Naive thymus-derived CD4-positive, alpha-beta T cell (primary cell): ENCODE results near the gene SLC5A12. TPM values are rescaled to one million over a fixed set of nuclear protein-coding genes. Genes with fewer than 3 reads are reported as not detected.

Experiments
- ATAC-seq: fragments of 150-1000 bp; cut with Tn5 transposase; 2 replicates; pipeline ENCODE4 v1.10.0; 2021; ENCODE audit warnings: mild to moderate bottlenecking, moderate library complexity
- CTCF ChIA-PET: fragments of 350-600 bp; sonication (Branson Sonifier 250); formaldehyde crosslinking; loops from one replicate; lab custom pipeline; 2021; ENCODE audit warnings: antibody characterized with exemption; lab: Charles Lee
- POLR2A ChIA-PET: fragments of 350-600 bp; sonication (Branson Sonifier 250); formaldehyde crosslinking; loops from one replicate; lab custom pipeline; 2021; ENCODE audit warnings: antibody characterized with exemption, inconsistent platforms; lab: Charles Lee
- DNase-seq, 9 donors: peaks; one replicate each; pipeline versions ENCODE4 v3.0.0 to v3.0.0-alpha.2; 2020 to 2022; ENCODE audit warnings: mixed read lengths in 1 of 9
- H3K27ac ChIP-seq: one replicate; pipeline ENCODE4 v1.7.0; 2013; ENCODE audit warnings: mild to moderate bottlenecking, low read depth, low read length, moderate library complexity
- H3K27me3 ChIP-seq, 2 donors: one replicate each; pipeline ENCODE4 v1.7.0; 2013; ENCODE audit warnings: low read length in 2 of 2, mild to moderate bottlenecking in 2 of 2, moderate library complexity in 2 of 2; ENCODE audit not compliant: control insufficient read depth in 2 of 2, insufficient read depth in 2 of 2
- H3K36me3 ChIP-seq, 3 experiments: 1 replicate in 2 of 3; 2 replicates in 1 of 3; pipeline ENCODE4 v1.7.0; 2013; ENCODE audit warnings: low read length in 3 of 3, mild to moderate bottlenecking in 3 of 3, moderate library complexity in 1 of 3; ENCODE audit not compliant: insufficient read depth in 3 of 3, control insufficient read depth in 2 of 3
- H3K4me1 ChIP-seq, 2 donors: one replicate each; pipeline ENCODE4 v1.7.0; 2013; ENCODE audit warnings: low read length in 2 of 2, mild to moderate bottlenecking in 2 of 2, moderate library complexity in 1 of 2; ENCODE audit not compliant: control insufficient read depth in 2 of 2, insufficient read depth in 2 of 2
- H3K4me3 ChIP-seq: 2 replicates; pipeline ENCODE4 v1.7.0; 2013; ENCODE audit warnings: mild to moderate bottlenecking, low read length
- H3K9me3 ChIP-seq, 3 experiments: 1 replicate in 2 of 3; 2 replicates in 1 of 3; pipeline ENCODE4 v1.7.0; 2013; ENCODE audit warnings: low read length in 3 of 3; ENCODE audit not compliant: control insufficient read depth in 2 of 3
- H3K27ac Mint-ChIP-seq, 9 donors: one replicate each; pipeline ENCODE4 v1.8.0; 2020 to 2022; ENCODE audit warnings: mixed read lengths in 9 of 9, mild to moderate bottlenecking in 8 of 9, moderate library complexity in 5 of 9, inconsistent platforms in 2 of 9
- H3K27me3 Mint-ChIP-seq, 5 donors: one replicate each; pipeline ENCODE4 v1.8.0; 2021 to 2022; ENCODE audit warnings: mixed read lengths in 5 of 5, mild to moderate bottlenecking in 1 of 5
- H3K36me3 Mint-ChIP-seq, 5 donors: one replicate each; pipeline ENCODE4 v1.8.0; 2020 to 2022; ENCODE audit warnings: mixed read lengths in 5 of 5, mild to moderate bottlenecking in 3 of 5, inconsistent platforms in 1 of 5
- H3K4me1 Mint-ChIP-seq, 7 donors: one replicate each; pipeline ENCODE4 v1.8.0; 2020 to 2022; ENCODE audit warnings: mixed read lengths in 7 of 7, mild to moderate bottlenecking in 3 of 7, inconsistent platforms in 1 of 7
- H3K4me3 Mint-ChIP-seq, 10 donors: one replicate each; pipeline ENCODE4 v1.8.0; 2020 to 2022; ENCODE audit warnings: mild to moderate bottlenecking in 10 of 10, mixed read lengths in 10 of 10, moderate library complexity in 6 of 10, inconsistent platforms in 2 of 10
- H3K9me3 Mint-ChIP-seq, 11 donors: one replicate each; pipeline ENCODE4 v1.8.0; 2020 to 2022; ENCODE audit warnings: mixed read lengths in 11 of 11, mild to moderate bottlenecking in 4 of 11, inconsistent platforms in 1 of 11, moderate library complexity in 1 of 11
- intact Hi-C, 2 donors: fragments of 100-400 bp; cut with micrococcal nuclease; formaldehyde crosslinking; loops; one replicate each; pipeline ENCODE4 v1.15.1; 2023
- polyA plus RNA-seq, 2 donors: library from polyadenylated mRNA; unstranded; fragments of 300-500 nt; fragmentation: Illumina TruSeq; gene quantifications; one replicate each; pipeline ENCODE4 v1.2.3, GENCODE V29; 2021
- total RNA-seq, 6 experiments: library from RNA in 5 of 6; stranded (reverse) in 5 of 6; gene quantifications; 1 replicate in 5 of 6; 2 replicates in 1 of 6; pipeline ENCODE4 v1.2.3 and lab custom pipeline; 2021 to 2026

Gene SLC5A12
- total and polyA plus RNA-seq, 7 experiments from 2014 or later, result not detected

DNA sequence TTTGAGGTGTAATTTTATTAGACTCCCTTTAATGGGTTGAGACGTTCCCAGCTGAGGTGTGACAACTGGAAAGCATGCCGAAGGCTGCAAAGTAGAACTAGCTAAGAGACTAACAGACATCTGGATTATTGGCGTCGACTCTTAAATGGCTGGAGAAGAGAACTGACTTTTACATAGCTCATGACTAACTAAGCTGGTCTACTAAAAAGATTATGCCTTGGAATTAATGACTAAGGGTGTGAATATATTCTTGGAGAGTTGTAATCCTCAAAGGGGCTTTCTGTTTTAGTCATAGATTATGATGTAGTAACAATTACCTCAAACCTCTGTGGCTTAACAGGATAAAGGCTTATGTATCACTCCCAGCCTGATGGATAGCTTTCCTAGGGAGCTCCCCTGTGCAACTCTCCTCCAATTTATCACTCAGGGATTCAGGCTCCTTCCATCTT is 39.5 kb upstream of the SLC5A12 start:
- Histone ChIP-seq H3K9me3 (no peaks in the 10 kb centered on the region), H3K27me3 (no peaks in the 10 kb centered on the region), H3K4me3 (no peak overlapping the region), H3K36me3 (no peaks in the 10 kb centered on the region), H3K4me1 (no peaks in the 10 kb centered on the region), H3K27ac (no peak overlapping the region)
- no peaks in the 10 kb centered on the region for H3K4me1 Mint-ChIP-seq
- peaks cover 0 to 13% (median 0%) of the 10 kb centered on the region in 11 donors for H3K9me3 Mint-ChIP-seq
- H3K27ac Mint-ChIP-seq, result no peak overlapping the region
- DNase-seq (no peak), ATAC-seq (no peak)
- H3K36me3 Mint-ChIP-seq, result no peaks in the 10 kb centered on the region
- intact Hi-C loops, result no loop called here
- no peaks in the 10 kb centered on the region for H3K27me3 Mint-ChIP-seq
- ChIA-PET POLR2A (no interaction called here), CTCF (no interaction called here)
- H3K4me3 Mint-ChIP-seq, result no peak overlapping the region

GRCh38 chr11:26757995-26758394 is 36.1 kb upstream of the SLC5A12 start:
- ChIA-PET CTCF (no interaction called here), POLR2A (no interaction called here)
- Histone ChIP-seq H3K27ac (no peak overlapping the region), H3K36me3 (no peaks in the 10 kb centered on the region), H3K9me3 (no peaks in the 10 kb centered on the region), H3K4me1 (no peaks in the 10 kb centered on the region), H3K4me3 (no peak overlapping the region), H3K27me3 (no peaks in the 10 kb centered on the region)
- H3K36me3 Mint-ChIP-seq, result no peaks in the 10 kb centered on the region
- no peaks in the 10 kb centered on the region for H3K4me1 Mint-ChIP-seq
- no peak overlapping the region for H3K27ac Mint-ChIP-seq
- ATAC-seq (no peak), DNase-seq (no peak)
- H3K27me3 Mint-ChIP-seq, result no peaks in the 10 kb centered on the region
- intact Hi-C loops, result no loop called here
- peaks cover 0 to 12% (median 0%) of the 10 kb centered on the region in 11 donors for H3K9me3 Mint-ChIP-seq
- no peak overlapping the region for H3K4me3 Mint-ChIP-seq

DNA sequence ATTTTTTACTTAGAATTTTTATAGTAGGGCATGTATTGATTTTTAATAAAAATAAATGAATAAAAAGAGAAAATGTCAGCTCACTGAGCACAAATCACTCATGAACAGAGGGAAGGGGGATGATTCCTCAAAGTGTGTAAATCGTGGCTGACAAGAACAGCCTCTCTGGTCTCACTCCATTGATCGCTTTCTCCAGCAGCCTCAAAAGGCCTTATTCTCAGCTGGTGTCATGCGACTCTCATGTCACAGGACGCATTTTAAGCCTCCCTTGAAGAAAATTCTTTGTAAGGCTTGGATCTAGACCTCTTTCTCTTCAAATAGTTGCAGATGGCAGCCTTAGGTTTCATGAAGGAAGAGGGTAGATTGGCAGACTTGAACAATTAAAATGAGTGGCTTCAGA is 33.9 kb upstream of the SLC5A12 start:
- Mint-ChIP-seq H3K36me3 (no peaks in the 10 kb centered on the region), H3K4me1 (no peaks in the 10 kb centered on the region), H3K27me3 (no peaks in the 10 kb centered on the region), H3K9me3 (peaks cover 0 to 7% (median 0%) of the 10 kb centered on the region in 11 donors), H3K4me3 (no peak overlapping the region), H3K27ac (no peak overlapping the region)
- Histone ChIP-seq H3K4me1 (no peaks in the 10 kb centered on the region), H3K9me3 (no peaks in the 10 kb centered on the region), H3K4me3 (no peak overlapping the region), H3K36me3 (no peaks in the 10 kb centered on the region), H3K27me3 (no peaks in the 10 kb centered on the region), H3K27ac (no peak overlapping the region)
- ChIA-PET CTCF (interaction anchor here (1.2 kb wide), 1 partner anchor 730 kb away, joined by 3 read pairs; no protein-coding TSS in a partner anchor), POLR2A (interaction anchor here (0.7 kb wide), 1 partner anchor 23 kb away, joined by 4 read pairs; no protein-coding TSS in a partner anchor)
- ATAC-seq, result no peak
- no peak for DNase-seq
- intact Hi-C loops, result loop anchor here in 1 of 2 donors (2.0 kb wide), 1 partner anchor 403 kb away; no protein-coding TSS in a partner anchor

GRCh38 chr11:26753723-26754504 is 32.1 kb upstream of the SLC5A12 start:
- DNase-seq (no peak), ATAC-seq (no peak)
- Histone ChIP-seq H3K9me3 (no peaks in the 10 kb centered on the region), H3K27me3 (no peaks in the 10 kb centered on the region), H3K27ac (no peak overlapping the region), H3K4me3 (no peak overlapping the region), H3K36me3 (no peaks in the 10 kb centered on the region), H3K4me1 (no peaks in the 10 kb centered on the region)
- no peak overlapping the region for H3K27ac Mint-ChIP-seq
- no peak overlapping the region for H3K4me3 Mint-ChIP-seq
- H3K27me3 Mint-ChIP-seq, result no peaks in the 10 kb centered on the region
- no peaks in the 10 kb centered on the region for H3K4me1 Mint-ChIP-seq
- ChIA-PET CTCF (no interaction called here), POLR2A (no interaction called here)
- intact Hi-C loops, result loop anchor here in 1 of 2 donors (2.0 kb wide), 1 partner anchor 405 kb away; no protein-coding TSS in a partner anchor
- no peaks in the 10 kb centered on the region for H3K36me3 Mint-ChIP-seq
- peaks cover 0 to 8% (median 0%) of the 10 kb centered on the region in 11 donors for H3K9me3 Mint-ChIP-seq

DNA sequence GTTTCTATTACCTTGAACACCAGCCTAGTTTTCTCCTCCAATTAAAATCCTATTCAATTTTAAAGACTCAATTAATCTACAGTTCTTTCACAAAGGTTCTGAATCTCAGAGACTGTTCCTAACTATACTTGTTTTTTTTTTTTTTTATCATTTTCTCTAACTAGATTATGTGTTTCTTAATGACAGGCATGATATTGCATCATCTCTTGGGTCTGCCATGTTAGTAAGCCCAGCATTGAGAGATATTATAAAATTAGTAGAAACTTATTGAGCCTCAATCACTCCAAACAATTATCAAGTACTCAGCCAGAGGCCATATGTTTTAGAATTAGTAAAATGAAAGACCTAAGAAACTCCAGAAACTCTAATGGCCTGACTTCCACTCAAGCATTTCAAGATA is 28.1 kb upstream of the SLC5A12 start:
- H3K27me3 ChIP-seq, result no peaks in the 10 kb centered on the region
- no peak overlapping the region for H3K27ac ChIP-seq
- intact Hi-C loops, result no loop called here
- no peak overlapping the region for H3K4me3 ChIP-seq
- H3K9me3 ChIP-seq, result no peaks in the 10 kb centered on the region
- H3K9me3 Mint-ChIP-seq, result peaks cover 0 to 7% (median 2%) of the 10 kb centered on the region in 11 donors
- no peak overlapping the region for H3K27ac Mint-ChIP-seq
- H3K27me3 Mint-ChIP-seq, result no peaks in the 10 kb centered on the region
- ChIA-PET CTCF (no interaction called here), POLR2A (no interaction called here)
- ATAC-seq, result no peak
- no peak for DNase-seq
- H3K4me1 ChIP-seq, result no peaks in the 10 kb centered on the region
- H3K36me3 Mint-ChIP-seq, result no peaks in the 10 kb centered on the region
- H3K4me1 Mint-ChIP-seq, result no peaks in the 10 kb centered on the region
- no peak overlapping the region for H3K4me3 Mint-ChIP-seq
- no peaks in the 10 kb centered on the region for H3K36me3 ChIP-seq

DNA sequence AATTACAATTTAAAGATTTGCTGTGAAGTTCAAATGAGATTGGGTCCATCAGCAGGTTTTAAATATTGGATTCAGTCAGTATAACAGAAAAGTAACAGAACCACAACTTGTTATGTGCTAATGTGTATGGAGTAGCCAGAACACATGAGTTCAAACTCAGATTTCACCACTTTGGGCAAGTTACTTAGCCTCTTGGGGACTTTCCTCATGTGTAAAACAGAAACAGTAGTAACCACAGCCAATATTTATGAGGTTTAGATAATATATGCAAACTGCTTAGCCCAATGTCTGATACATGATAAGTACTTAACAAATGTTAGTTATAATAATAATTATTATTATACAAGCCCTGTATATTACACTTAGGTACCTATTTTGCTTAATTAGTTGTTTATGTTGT is 21.8 kb upstream of the SLC5A12 start:
- CTCF ChIA-PET, result no interaction called here
- POLR2A ChIA-PET, result no interaction called here
- H3K9me3 ChIP-seq, result no peaks in the 10 kb centered on the region
- intact Hi-C loops, result no loop called here
- no peak for ATAC-seq
- H3K27me3 ChIP-seq, result no peaks in the 10 kb centered on the region
- DNase-seq, result no peak
- no peaks in the 10 kb centered on the region for H3K36me3 ChIP-seq
- no peak overlapping the region for H3K27ac ChIP-seq
- H3K27me3 Mint-ChIP-seq, result no peaks in the 10 kb centered on the region
- no peak overlapping the region for H3K4me3 ChIP-seq
- H3K9me3 Mint-ChIP-seq, result peaks cover 0 to 7% (median 3%) of the 10 kb centered on the region in 11 donors
- no peaks in the 10 kb centered on the region for H3K4me1 ChIP-seq
- H3K27ac Mint-ChIP-seq, result no peak overlapping the region
- no peak overlapping the region for H3K4me3 Mint-ChIP-seq
- H3K4me1 Mint-ChIP-seq, result no peaks in the 10 kb centered on the region
- H3K36me3 Mint-ChIP-seq, result no peaks in the 10 kb centered on the region

DNA sequence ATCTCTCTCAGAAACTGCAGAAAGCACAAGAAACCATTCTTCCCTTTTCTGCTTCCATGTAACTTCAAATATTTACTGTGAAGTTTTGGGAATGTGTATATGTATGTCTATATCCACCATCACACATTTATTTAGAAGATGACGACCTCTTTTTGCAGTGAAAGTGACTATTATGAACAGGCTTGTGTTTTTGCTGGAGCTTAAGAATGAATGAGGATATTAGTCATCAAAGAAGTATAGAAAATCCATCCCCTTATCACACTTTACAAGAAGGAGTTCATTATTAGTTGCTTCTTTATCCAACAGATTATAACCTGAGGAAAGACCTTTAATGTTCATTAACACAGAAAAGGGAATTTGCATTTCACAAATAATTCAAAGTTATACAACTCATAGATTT is 21.1 kb upstream of the SLC5A12 start:
- Mint-ChIP-seq H3K27ac (no peak overlapping the region), H3K4me1 (no peaks in the 10 kb centered on the region), H3K36me3 (no peaks in the 10 kb centered on the region), H3K27me3 (no peaks in the 10 kb centered on the region), H3K9me3 (peaks cover 0 to 7% (median 1%) of the 10 kb centered on the region in 11 donors), H3K4me3 (no peak overlapping the region)
- DNase-seq (no peak), ATAC-seq (no peak)
- POLR2A ChIA-PET, result no interaction called here
- H3K9me3 ChIP-seq, result no peaks in the 10 kb centered on the region
- H3K4me3 ChIP-seq, result no peak overlapping the region
- no peaks in the 10 kb centered on the region for H3K27me3 ChIP-seq
- intact Hi-C loops, result no loop called here
- CTCF ChIA-PET, result no interaction called here
- no peaks in the 10 kb centered on the region for H3K36me3 ChIP-seq
- no peaks in the 10 kb centered on the region for H3K4me1 ChIP-seq
- H3K27ac ChIP-seq, result no peak overlapping the region
